ENCODE results near the gene KLHL29.

KLHL29 gene

GRCh38 chr2:23540804-23541360, 155.9 kb downstream of the KLHL29 start:
- FAIRE-seq: no peak

GRCh38 chr2:23541503-23542229, 156.7 kb downstream of the KLHL29 start:
- FAIRE-seq: no peak

- no peak for FAIRE-seq
Observed at GRCh38 chr2:23542230-23542789, 157.3 kb downstream of the KLHL29 start.

GRCh38 chr2:23543302-23543701, 158.3 kb downstream of the KLHL29 start:
- FAIRE-seq: no peak

GRCh38 chr2:23543728-23544127, 158.7 kb downstream of the KLHL29 start:
- no peak for FAIRE-seq

- FAIRE-seq: no peak
Observed at GRCh38 chr2:23544589-23545295, 159.8 kb downstream of the KLHL29 start.

GRCh38 chr2:23545396-23545795, 160.4 kb downstream of the KLHL29 start:
- FAIRE-seq: no peak

- no peak for FAIRE-seq
Observed at GRCh38 chr2:23545811-23546210, 160.8 kb downstream of the KLHL29 start.

GRCh38 chr2:23546913-23547312, 161.9 kb downstream of the KLHL29 start:
- FAIRE-seq: no peak

GRCh38 chr2:23547725-23548124, 162.7 kb downstream of the KLHL29 start:
- FAIRE-seq: no peak

GRCh38 chr2:23548143-23548769, 163.3 kb downstream of the KLHL29 start:
- FAIRE-seq: no peak

- no peak for FAIRE-seq
Observed at GRCh38 chr2:23549051-23549450, 164.1 kb downstream of the KLHL29 start.

- no peak for FAIRE-seq
Observed at GRCh38 chr2:23549821-23550530, 165.0 kb downstream of the KLHL29 start.

- FAIRE-seq: no peak
Observed at GRCh38 chr2:23550553-23550952, 165.6 kb downstream of the KLHL29 start.

GRCh38 chr2:23551875-23552274, 166.9 kb downstream of the KLHL29 start:
- FAIRE-seq: no peak

GRCh38 chr2:23553561-23553960, 168.6 kb downstream of the KLHL29 start:
- FAIRE-seq: no peak

GRCh38 chr2:23554054-23554697, 169.2 kb downstream of the KLHL29 start:
- no peak for FAIRE-seq

- no peak for FAIRE-seq
Observed at GRCh38 chr2:23555944-23556343, 171.0 kb downstream of the KLHL29 start.

GRCh38 chr2:23556929-23557328, 171.9 kb downstream of the KLHL29 start:
- FAIRE-seq: no peak

GRCh38 chr2:23557455-23557854, 172.5 kb downstream of the KLHL29 start:
- FAIRE-seq: no peak

- no peak for FAIRE-seq
Observed at GRCh38 chr2:23559561-23560239, 174.7 kb downstream of the KLHL29 start.

- FAIRE-seq: no peak
Observed at GRCh38 chr2:23561088-23561487, 176.1 kb downstream of the KLHL29 start.

All from TTC549 (cell line).